Transverse colon (tissue), 4 donors: ENCODE data around the gene DARS1.

Experiments used
- CTCF ChIP-seq, 5 experiments: fragments of 200-600 bp in 3 of 5; fragments of 450-650 bp in 2 of 5; sonication (generic) in 3 of 5; IDR thresholded peaks; 1 replicate in 2 of 5; 2 replicates in 3 of 5; pipeline ENCODE4 v1.5.1; 2016 to 2017; ENCODE audit warnings: antibody characterized with exemption in 5 of 5, inconsistent platforms in 3 of 5, mild to moderate bottlenecking in 2 of 5, moderate library complexity in 1 of 5
- EP300 ChIP-seq: sonication (generic); formaldehyde crosslinking; IDR thresholded peaks from one replicate; pipeline ENCODE4 v1.6.1; 2017; ENCODE audit warnings: antibody characterized with exemption, low read depth
- POLR2A ChIP-seq: fragments of 450-650 bp; IDR thresholded peaks from one replicate; pipeline ENCODE4 v1.6.1; 2016; ENCODE audit warnings: antibody characterized with exemption, mild to moderate bottlenecking, moderate library complexity
- POLR2AphosphoS5 ChIP-seq, 3 donors: sonication (generic); formaldehyde crosslinking; IDR thresholded peaks; one replicate each; pipeline ENCODE4 v1.6.1; 2016; ENCODE audit warnings: antibody characterized with exemption in 3 of 3

- TF ChIP-seq CTCF (IDR thresholded peaks at IDR 0.05): no peak
- peak in 1 of 3 donors; percentile 11 for TF ChIP-seq POLR2AphosphoS5 (IDR thresholded peaks at IDR 0.05)
- TF ChIP-seq POLR2A: no peak
- TF ChIP-seq EP300: no peak
Observed at GRCh38 chr2:135994281-135994680, 8.9 kb upstream of the DARS1 start.
